HG03196 (cell line): Measurements from ENCODE around the gene IFNA16.
"Not testable (repeated sequence)": the region's sequence is repeated elsewhere in the genome, so short reads cannot be mapped to it uniquely, and the experiment has no call there.

Experiments
- ATAC-seq: cut with Tn5 transposase; IDR thresholded peaks from one replicate; pipeline ENCODE4 v1.9.1; 2021; ENCODE audit not compliant: unreplicated experiment

The IFNA16 gene

DNA sequence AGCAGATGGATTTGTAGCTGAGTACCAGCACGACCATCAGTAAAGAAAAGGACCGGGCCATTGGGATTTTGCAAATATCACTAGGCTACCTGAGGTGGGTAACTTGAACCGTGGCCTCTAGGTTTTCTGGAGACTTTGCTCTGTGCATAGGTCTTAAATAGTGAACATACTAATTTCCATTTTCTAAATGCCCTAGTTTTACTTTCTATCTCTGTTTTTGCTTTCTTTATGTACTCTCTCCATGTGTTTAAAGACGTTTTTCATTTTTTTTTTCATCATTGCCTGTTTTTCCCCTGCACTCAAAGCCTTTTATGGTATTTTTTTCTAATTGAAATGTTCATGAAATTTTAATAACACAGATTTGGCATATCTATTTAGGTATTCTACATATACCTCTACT lies 15.0 kb downstream of the IFNA16 start, which contains the start of gene IFNA7:
Gene IFNA7 (minus strand): TSS at position 101 of the 400 bp plus-strand sequence. CDS start 40 bp downstream, at position 61.
- not testable (repeated sequence) for ATAC-seq

DNA sequence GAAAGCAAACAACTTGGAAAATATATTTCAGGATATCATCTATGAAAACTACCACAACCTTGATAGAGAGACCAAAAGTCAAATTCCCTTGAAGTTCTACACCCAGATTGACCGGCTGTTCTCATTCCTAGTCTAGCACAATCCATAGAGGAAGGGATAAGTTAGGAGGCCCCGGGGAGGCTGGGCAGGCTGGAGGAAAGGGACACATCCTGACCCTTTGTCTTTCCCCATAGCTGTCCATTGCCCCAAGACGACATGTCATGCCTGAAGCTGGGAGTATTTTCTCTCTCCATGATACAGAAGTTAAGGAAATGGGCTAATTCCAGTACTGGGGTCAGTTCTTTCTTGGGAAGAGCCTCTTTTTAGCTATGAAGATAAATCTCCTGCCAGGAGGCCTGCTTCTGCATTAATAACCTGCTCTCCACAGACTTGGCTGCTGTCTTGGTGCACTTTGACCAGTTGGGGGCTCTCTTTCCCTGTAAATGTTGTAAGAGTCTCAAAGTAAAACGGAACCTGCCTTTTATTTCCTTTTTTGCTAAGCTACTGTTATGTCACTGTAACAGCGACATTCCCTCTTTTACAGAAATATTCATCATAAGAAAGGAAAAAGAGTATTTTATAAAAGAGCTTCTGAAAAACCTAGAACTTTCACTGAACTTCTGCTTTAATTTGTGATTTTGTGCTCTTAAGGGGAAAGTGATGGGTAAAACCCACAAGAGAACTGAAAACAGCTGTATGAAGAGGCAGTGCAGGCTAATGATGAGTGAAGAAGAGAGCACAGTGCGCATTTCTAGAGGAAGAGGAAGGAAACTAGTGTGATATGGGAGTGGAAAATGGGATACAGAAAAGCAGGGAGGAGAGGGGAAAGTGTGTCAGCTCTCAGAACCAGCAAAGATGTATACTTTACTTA lies 22.0 kb downstream of the IFNA16 start:
- ATAC-seq: peak; percentile 88

- ATAC-seq: not testable (repeated sequence)
Observed at GRCh38 chr9:21187487-21187886, 29.6 kb downstream of the IFNA16 start, which contains the start of gene IFNA4. Gene IFNA4 (minus strand): TSS chr9:21187587. CDS start chr9:21187531, 56 bp downstream.

DNA sequence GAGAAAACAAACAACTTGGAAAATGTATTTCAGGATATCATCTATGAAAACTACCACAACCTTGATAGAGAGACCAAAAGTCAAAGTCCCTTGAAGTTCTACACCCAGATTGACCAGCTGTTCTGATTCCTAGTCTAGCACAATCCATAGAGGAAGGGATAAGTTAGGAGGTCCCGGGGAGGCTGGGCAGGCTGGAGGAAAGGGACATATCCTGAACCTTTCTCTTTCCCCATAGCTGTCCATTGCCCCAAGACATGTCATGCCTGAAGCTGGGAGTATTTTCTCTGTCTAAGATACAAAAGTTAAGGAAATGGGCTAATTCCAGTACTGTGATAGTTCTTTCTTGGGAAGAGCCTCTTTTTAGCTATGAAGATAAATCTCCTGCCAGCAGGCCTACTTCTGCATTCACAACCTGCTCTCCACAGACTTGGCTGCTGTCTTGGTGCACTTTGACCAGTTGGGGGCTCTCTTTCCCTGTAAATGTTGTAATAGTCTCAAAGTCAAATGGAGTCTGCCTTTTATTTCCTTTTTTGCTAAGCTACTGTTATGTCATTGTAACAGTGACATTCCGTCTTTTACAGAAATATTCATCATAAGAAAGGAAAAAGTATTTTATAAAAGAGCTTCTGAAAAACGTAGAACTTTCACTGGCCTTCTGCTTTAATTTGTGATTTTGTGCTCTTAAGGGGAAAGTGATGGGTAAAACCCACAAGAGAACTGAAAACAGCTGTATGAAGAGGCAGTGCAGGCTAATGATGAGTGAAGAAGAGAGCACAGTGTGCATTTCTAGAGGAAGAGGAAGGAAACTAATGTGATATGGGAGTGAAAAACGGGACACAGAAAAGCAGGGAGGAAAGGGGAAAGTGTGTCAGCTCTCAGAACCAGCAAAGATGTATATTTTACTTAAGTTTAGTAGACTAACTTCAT lies 34.0 kb downstream of the IFNA16 start:
- ATAC-seq: peak; percentile 90

GRCh38 chr9:21174671-21175070 lies 42.4 kb downstream of the IFNA16 start:
- ATAC-seq: no peak

- no peak for ATAC-seq
Observed at GRCh38 chr9:21172156-21172555, 45.0 kb downstream of the IFNA16 start.

- ATAC-seq: no peak
Observed at GRCh38 chr9:21171351-21171750, 45.8 kb downstream of the IFNA16 start.

DNA sequence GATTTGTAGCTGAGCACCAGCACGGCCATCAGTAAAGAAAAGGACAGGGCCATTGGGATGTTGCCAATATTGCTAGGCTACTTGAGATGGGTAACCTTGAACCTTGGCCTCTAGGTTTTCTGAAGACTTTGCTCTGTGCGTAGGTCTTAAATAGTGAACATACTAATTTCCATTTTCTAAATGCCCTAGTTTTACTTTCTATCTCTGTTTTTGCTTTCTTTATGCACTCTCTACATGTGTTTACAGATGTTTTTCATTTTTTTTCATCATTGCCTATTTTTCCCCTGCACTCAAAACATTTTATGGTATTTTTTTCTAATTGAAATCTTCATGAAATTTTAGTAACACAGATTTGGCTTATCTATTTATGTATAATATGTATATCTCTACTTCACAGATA lies 50.6 kb downstream of the IFNA16 start, which contains the start of gene IFNA21:
Gene IFNA21 (minus strand): TSS at position 101 of the 400 bp plus-strand sequence. CDS start 48 bp downstream, at position 53.
- ATAC-seq: not testable (repeated sequence)
